ENCODE results near the gene KRTAP4-6.
"Not testable (repeated sequence)": the region's sequence is repeated elsewhere in the genome, so short reads cannot be mapped to it uniquely, and the experiment has no call there.

KRTAP4-6 gene

GRCh38 chr17:41107941-41108450, 32.3 kb downstream of the KRTAP4-6 start:
- DNase-seq (ENCODE audit: low read depth in 3 of 3): no peak

- DNase-seq (ENCODE audit: low read depth in 3 of 3): not testable (repeated sequence)
Measured at GRCh38 chr17:41105347-41105746, 35.0 kb downstream of the KRTAP4-6 start, which contains the start of gene KRTAP4-9. Gene KRTAP4-9 (plus strand): TSS chr17:41105389. CDS start chr17:41105389, 0 bp downstream.

GRCh38 chr17:41104386-41105038, 35.8 kb downstream of the KRTAP4-6 start:
- not testable (repeated sequence) for DNase-seq (ENCODE audit: low read depth in 3 of 3)

GRCh38 chr17:41103896-41104295, 36.4 kb downstream of the KRTAP4-6 start:
- DNase-seq (ENCODE audit: low read depth in 3 of 3): no peak

GRCh38 chr17:41101586-41102259, 38.6 kb downstream of the KRTAP4-6 start, which contains the start of gene KRTAP4-16:
Gene KRTAP4-16 (minus strand): TSS chr17:41102209. CDS start chr17:41102209, 0 bp downstream.
- no peak for DNase-seq (ENCODE audit: low read depth in 3 of 3)

- not testable (repeated sequence) for DNase-seq (ENCODE audit: low read depth in 3 of 3)
Measured at GRCh38 chr17:41099682-41100480, 40.5 kb downstream of the KRTAP4-6 start.

GRCh38 chr17:41098481-41098880, 41.9 kb downstream of the KRTAP4-6 start:
- no peak for DNase-seq (ENCODE audit: low read depth in 3 of 3)

GRCh38 chr17:41098042-41098441, 42.3 kb downstream of the KRTAP4-6 start, which contains the start of gene KRTAP4-8:
Gene KRTAP4-8 (minus strand): TSS chr17:41098142. CDS start chr17:41098084, 58 bp downstream.
- DNase-seq (ENCODE audit: low read depth in 3 of 3): no peak

- DNase-seq (ENCODE audit: low read depth in 3 of 3): no peak
Measured at GRCh38 chr17:41096055-41096454, 44.3 kb downstream of the KRTAP4-6 start.

All from stimulated activated CD4-positive, alpha-beta T cell treated with anti-CD3 and anti-CD28 coated beads, TNF-alpha, amount 100 ng/mL, for 48 hours (primary cell).